Dermis blood vessel endothelial cell (primary cell): ENCODE measurements around the gene TRIO. TPM values are rescaled to one million over a fixed set of nuclear protein-coding genes. Genes with fewer than 3 reads are reported as not detected.
A peak's percentile ranks its signal among the peaks of the same experiment; 100 is the strongest.
"Not testable (repeated sequence)": the region's sequence is repeated elsewhere in the genome, so short reads cannot be mapped to it uniquely, and the experiment has no call there.

ENCODE experiments used
- DNase-seq: peaks from one replicate; pipeline ENCODE4 v3.0.0; 2010
- total RNA-seq: library from RNA; depleted of rRNA; stranded (reverse); fragments of >200 nt; gene quantifications from 2 replicates; pipeline ENCODE4 v1.2.3, GENCODE V29; 2014

TRIO gene
- total RNA-seq, 1 donor from 2014 or later, result 190 TPM

- DNase-seq, result no peak
Observed at GRCh38 chr5:14419686-14420085, 276.5 kb downstream of the TRIO start.

GRCh38 chr5:14420101-14420811 lies 277.1 kb downstream of the TRIO start:
- no peak for DNase-seq

GRCh38 chr5:14421851-14422250 lies 278.7 kb downstream of the TRIO start:
- DNase-seq, result no peak

GRCh38 chr5:14424011-14424685 lies 281.0 kb downstream of the TRIO start:
- no peak for DNase-seq

- no peak for DNase-seq
Observed at GRCh38 chr5:14425559-14425958, 282.4 kb downstream of the TRIO start.

- no peak for DNase-seq
Observed at GRCh38 chr5:14426521-14426920, 283.4 kb downstream of the TRIO start.

GRCh38 chr5:14428302-14429081 lies 285.4 kb downstream of the TRIO start:
- peak; percentile 67 for DNase-seq

- no peak for DNase-seq
Observed at GRCh38 chr5:14429101-14430050, 286.2 kb downstream of the TRIO start.

GRCh38 chr5:14431534-14431933 lies 288.4 kb downstream of the TRIO start:
- no peak for DNase-seq

- DNase-seq, result no peak
Observed at GRCh38 chr5:14432931-14433589, 289.9 kb downstream of the TRIO start.

- no peak for DNase-seq
Observed at GRCh38 chr5:14435481-14435880, 292.3 kb downstream of the TRIO start.

GRCh38 chr5:14436122-14436521 lies 293.0 kb downstream of the TRIO start:
- not testable (repeated sequence) for DNase-seq

- no peak for DNase-seq
Observed at GRCh38 chr5:14436801-14437542, 293.8 kb downstream of the TRIO start.

- no peak for DNase-seq
Observed at GRCh38 chr5:14438195-14438606, 295.1 kb downstream of the TRIO start.

- no peak for DNase-seq
Observed at GRCh38 chr5:14439087-14439871, 296.1 kb downstream of the TRIO start.

- no peak for DNase-seq
Observed at GRCh38 chr5:14440223-14440581, 297.1 kb downstream of the TRIO start.

GRCh38 chr5:14440582-14441431 lies 297.7 kb downstream of the TRIO start:
- DNase-seq, result no peak

GRCh38 chr5:14441641-14442040 lies 298.5 kb downstream of the TRIO start:
- no peak for DNase-seq

- DNase-seq, result no peak
Observed at GRCh38 chr5:14442536-14442935, 299.4 kb downstream of the TRIO start.
